WTC11 (cell line): Measurements from ENCODE around the gene KRT7. TPM values are rescaled to one million over a fixed set of nuclear protein-coding genes. Genes with fewer than 3 reads are reported as not detected.

ENCODE experiments used
- ATAC-seq: fragments of 200-7000 bp; cut with Tn5 transposase; 2 replicates; pipeline ENCODE4 v1.10.0; 2021; ENCODE audit warnings: mild to moderate bottlenecking, moderate library complexity
- CTCF ChIA-PET: fragments of 300-600 bp; sonication (Branson Sonifier 250); formaldehyde crosslinking; loops from one replicate; lab custom pipeline; 2021; ENCODE audit warnings: antibody characterized with exemption; lab: Charles Lee
- POLR2A ChIA-PET: fragments of 350-600 bp; sonication (Branson Sonifier 250); formaldehyde crosslinking; loops from one replicate; lab custom pipeline; 2021; ENCODE audit warnings: antibody characterized with exemption; lab: Charles Lee
- DNase-seq: peaks from one replicate; pipeline ENCODE4 v3.0.0; 2021; ENCODE audit warnings: low spot score
- H3K27ac Mint-ChIP-seq: 2 replicates; pipeline ENCODE4 v1.8.0; 2021; ENCODE audit warnings: mixed read lengths
- H3K27me3 Mint-ChIP-seq: 2 replicates; pipeline ENCODE4 v1.8.0; 2021; ENCODE audit warnings: low read depth, mild to moderate bottlenecking, moderate library complexity, mixed read lengths
- H3K36me3 Mint-ChIP-seq: 2 replicates; pipeline ENCODE4 v1.8.0; 2021; ENCODE audit warnings: mixed read lengths
- H3K4me1 Mint-ChIP-seq: 2 replicates; pipeline ENCODE4 v1.8.0; 2022; ENCODE audit warnings: mixed read lengths
- H3K4me3 Mint-ChIP-seq: 2 replicates; pipeline ENCODE4 v1.8.0; 2021; ENCODE audit warnings: mild to moderate bottlenecking, moderate library complexity, mixed read lengths
- H3K9me3 Mint-ChIP-seq: 2 replicates; pipeline ENCODE4 v1.8.0; 2021; ENCODE audit warnings: mixed read lengths
- CBFB ChIP-seq: sonication (generic); formaldehyde crosslinking; IDR thresholded peaks from 2 replicates; pipeline ENCODE4 v1.8.1; 2022; ENCODE audit warnings: mild to moderate bottlenecking, low read depth, missing genetic modification reagents
- CREB1 ChIP-seq: sonication (generic); formaldehyde crosslinking; IDR thresholded peaks from 2 replicates; pipeline ENCODE4 v1.8.0; 2023; ENCODE audit warnings: mild to moderate bottlenecking, missing genetic modification reagents
- HMGA2 ChIP-seq: fragments of 250-450 bp; sonication (Bioruptor Pico); IDR thresholded peaks from 2 replicates; pipeline ENCODE4 v1.4.0; 2021; ENCODE audit warnings: mild to moderate bottlenecking, moderate library complexity
- MXD4 ChIP-seq: fragments of 250-450 bp; sonication (Bioruptor Pico); IDR thresholded peaks from 2 replicates; pipeline ENCODE4 v1.8.0; 2021; ENCODE audit warnings: mild to moderate bottlenecking, moderate library complexity, borderline replicate concordance
- MYBL2 ChIP-seq: sonication (generic); formaldehyde crosslinking; IDR thresholded peaks from 2 replicates; pipeline ENCODE4 v1.8.1; 2023; ENCODE audit warnings: mild to moderate bottlenecking, moderate library complexity, missing genetic modification reagents
- NR2C2 ChIP-seq: sonication (generic); formaldehyde crosslinking; IDR thresholded peaks from 2 replicates; pipeline ENCODE4 v1.8.0; 2022; ENCODE audit warnings: mild to moderate bottlenecking, missing genetic modification reagents
- SMAD4 ChIP-seq: sonication (generic); formaldehyde crosslinking; IDR thresholded peaks from 2 replicates; pipeline ENCODE4 v1.8.0; 2022; ENCODE audit warnings: mild to moderate bottlenecking, missing genetic modification reagents
- TEAD1 ChIP-seq: sonication (generic); formaldehyde crosslinking; IDR thresholded peaks from 2 replicates; pipeline ENCODE4 v1.8.0; 2022; ENCODE audit warnings: mild to moderate bottlenecking, missing genetic modification reagents
- TEAD4 ChIP-seq: sonication (generic); formaldehyde crosslinking; IDR thresholded peaks from 2 replicates; pipeline ENCODE4 v1.8.0; 2022; ENCODE audit warnings: mild to moderate bottlenecking, missing genetic modification reagents
- ZNF317 ChIP-seq: sonication (generic); formaldehyde crosslinking; IDR thresholded peaks from 2 replicates; pipeline ENCODE4 v1.8.1; 2023; ENCODE audit warnings: low read depth, mild to moderate bottlenecking, moderate library complexity, missing genetic modification reagents, borderline replicate concordance
- total RNA-seq: library from RNA; stranded (reverse); gene quantifications from 3 replicates; pipeline ENCODE4 v1.2.3, GENCODE V29; 2021
- TF ChIP-seq, protein P1 (sequence below): sonication (generic); formaldehyde crosslinking; IDR thresholded peaks from 2 replicates; pipeline ENCODE4 v1.8.0; 2023; ENCODE audit warnings: mild to moderate bottlenecking, missing genetic modification reagents
- TF ChIP-seq, protein P2 (sequence below): fragments of 200-600 bp; IDR thresholded peaks from 2 replicates; pipeline ENCODE4 v1.8.0; 2022; ENCODE audit warnings: antibody characterized with exemption
- TF ChIP-seq, protein P3 (sequence below): sonication (generic); formaldehyde crosslinking; IDR thresholded peaks from 2 replicates; pipeline ENCODE4 v1.8.0; 2022; ENCODE audit warnings: mild to moderate bottlenecking, missing genetic modification reagents
- TF ChIP-seq, protein P4 (sequence below): sonication (generic); formaldehyde crosslinking; IDR thresholded peaks from 2 replicates; pipeline ENCODE4 v1.8.0; 2023; ENCODE audit warnings: missing genetic modification reagents
- TF ChIP-seq, protein P5 (sequence below): sonication (generic); formaldehyde crosslinking; IDR thresholded peaks from 2 replicates; pipeline ENCODE4 v1.8.1; 2022; ENCODE audit warnings: low read depth, mild to moderate bottlenecking, moderate library complexity, missing genetic modification reagents, borderline replicate concordance
- TF ChIP-seq, protein P6 (sequence below): sonication (generic); formaldehyde crosslinking; IDR thresholded peaks from 2 replicates; pipeline ENCODE4 v1.8.0; 2022; ENCODE audit warnings: mild to moderate bottlenecking, missing genetic modification reagents
- TF ChIP-seq, protein P7 (sequence below): sonication (generic); formaldehyde crosslinking; IDR thresholded peaks from 2 replicates; pipeline ENCODE4 v1.8.0; 2022; ENCODE audit warnings: mild to moderate bottlenecking, missing genetic modification reagents
- TF ChIP-seq, protein P8 (sequence below): sonication (generic); formaldehyde crosslinking; IDR thresholded peaks from 2 replicates; pipeline ENCODE4 v1.8.1; 2023; ENCODE audit warnings: mild to moderate bottlenecking, missing genetic modification reagents, moderate library complexity

The KRT7 gene
- total RNA-seq, 1 experiment from 2014 or later: 10.6 TPM

DNA sequence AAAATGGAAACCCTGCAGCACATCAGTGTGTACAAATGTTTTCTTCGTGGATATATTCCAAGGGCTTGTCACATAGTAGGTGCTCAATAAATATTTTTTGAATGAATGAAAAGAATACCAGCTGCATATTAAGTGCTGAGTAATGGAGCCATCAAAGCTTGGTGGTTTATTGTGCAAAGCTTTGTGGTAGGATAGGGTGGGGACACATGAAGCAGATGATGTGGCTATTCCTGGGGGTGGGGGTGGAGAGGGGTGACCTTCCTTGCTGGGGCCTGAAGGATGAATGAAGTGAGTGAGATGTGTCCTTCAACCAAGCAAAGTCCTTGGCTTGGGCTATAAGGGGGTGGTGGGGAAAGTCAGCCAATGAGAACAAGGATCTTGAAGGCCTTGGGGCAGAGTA, 62.6 kb downstream of the KRT7 start (continued):
- TF ChIP-seq, protein P1, sequence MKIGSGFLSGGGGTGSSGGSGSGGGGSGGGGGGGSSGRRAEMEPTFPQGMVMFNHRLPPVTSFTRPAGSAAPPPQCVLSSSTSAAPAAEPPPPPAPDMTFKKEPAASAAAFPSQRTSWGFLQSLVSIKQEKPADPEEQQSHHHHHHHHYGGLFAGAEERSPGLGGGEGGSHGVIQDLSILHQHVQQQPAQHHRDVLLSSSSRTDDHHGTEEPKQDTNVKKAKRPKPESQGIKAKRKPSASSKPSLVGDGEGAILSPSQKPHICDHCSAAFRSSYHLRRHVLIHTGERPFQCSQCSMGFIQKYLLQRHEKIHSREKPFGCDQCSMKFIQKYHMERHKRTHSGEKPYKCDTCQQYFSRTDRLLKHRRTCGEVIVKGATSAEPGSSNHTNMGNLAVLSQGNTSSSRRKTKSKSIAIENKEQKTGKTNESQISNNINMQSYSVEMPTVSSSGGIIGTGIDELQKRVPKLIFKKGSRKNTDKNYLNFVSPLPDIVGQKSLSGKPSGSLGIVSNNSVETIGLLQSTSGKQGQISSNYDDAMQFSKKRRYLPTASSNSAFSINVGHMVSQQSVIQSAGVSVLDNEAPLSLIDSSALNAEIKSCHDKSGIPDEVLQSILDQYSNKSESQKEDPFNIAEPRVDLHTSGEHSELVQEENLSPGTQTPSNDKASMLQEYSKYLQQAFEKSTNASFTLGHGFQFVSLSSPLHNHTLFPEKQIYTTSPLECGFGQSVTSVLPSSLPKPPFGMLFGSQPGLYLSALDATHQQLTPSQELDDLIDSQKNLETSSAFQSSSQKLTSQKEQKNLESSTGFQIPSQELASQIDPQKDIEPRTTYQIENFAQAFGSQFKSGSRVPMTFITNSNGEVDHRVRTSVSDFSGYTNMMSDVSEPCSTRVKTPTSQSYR (CRISPR knock-in tag): no peak
- TF ChIP-seq, protein P2, sequence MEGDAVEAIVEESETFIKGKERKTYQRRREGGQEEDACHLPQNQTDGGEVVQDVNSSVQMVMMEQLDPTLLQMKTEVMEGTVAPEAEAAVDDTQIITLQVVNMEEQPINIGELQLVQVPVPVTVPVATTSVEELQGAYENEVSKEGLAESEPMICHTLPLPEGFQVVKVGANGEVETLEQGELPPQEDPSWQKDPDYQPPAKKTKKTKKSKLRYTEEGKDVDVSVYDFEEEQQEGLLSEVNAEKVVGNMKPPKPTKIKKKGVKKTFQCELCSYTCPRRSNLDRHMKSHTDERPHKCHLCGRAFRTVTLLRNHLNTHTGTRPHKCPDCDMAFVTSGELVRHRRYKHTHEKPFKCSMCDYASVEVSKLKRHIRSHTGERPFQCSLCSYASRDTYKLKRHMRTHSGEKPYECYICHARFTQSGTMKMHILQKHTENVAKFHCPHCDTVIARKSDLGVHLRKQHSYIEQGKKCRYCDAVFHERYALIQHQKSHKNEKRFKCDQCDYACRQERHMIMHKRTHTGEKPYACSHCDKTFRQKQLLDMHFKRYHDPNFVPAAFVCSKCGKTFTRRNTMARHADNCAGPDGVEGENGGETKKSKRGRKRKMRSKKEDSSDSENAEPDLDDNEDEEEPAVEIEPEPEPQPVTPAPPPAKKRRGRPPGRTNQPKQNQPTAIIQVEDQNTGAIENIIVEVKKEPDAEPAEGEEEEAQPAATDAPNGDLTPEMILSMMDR: no peak
- TF ChIP-seq SMAD4 (CRISPR knock-in tag) (no peak), ZNF317 (no peak)
- TF ChIP-seq, protein P3, sequence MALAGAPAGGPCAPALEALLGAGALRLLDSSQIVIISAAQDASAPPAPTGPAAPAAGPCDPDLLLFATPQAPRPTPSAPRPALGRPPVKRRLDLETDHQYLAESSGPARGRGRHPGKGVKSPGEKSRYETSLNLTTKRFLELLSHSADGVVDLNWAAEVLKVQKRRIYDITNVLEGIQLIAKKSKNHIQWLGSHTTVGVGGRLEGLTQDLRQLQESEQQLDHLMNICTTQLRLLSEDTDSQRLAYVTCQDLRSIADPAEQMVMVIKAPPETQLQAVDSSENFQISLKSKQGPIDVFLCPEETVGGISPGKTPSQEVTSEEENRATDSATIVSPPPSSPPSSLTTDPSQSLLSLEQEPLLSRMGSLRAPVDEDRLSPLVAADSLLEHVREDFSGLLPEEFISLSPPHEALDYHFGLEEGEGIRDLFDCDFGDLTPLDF (CRISPR knock-in tag): no peak
- TF ChIP-seq, protein P4, sequence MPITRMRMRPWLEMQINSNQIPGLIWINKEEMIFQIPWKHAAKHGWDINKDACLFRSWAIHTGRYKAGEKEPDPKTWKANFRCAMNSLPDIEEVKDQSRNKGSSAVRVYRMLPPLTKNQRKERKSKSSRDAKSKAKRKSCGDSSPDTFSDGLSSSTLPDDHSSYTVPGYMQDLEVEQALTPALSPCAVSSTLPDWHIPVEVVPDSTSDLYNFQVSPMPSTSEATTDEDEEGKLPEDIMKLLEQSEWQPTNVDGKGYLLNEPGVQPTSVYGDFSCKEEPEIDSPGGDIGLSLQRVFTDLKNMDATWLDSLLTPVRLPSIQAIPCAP (CRISPR knock-in tag): no peak

DNA sequence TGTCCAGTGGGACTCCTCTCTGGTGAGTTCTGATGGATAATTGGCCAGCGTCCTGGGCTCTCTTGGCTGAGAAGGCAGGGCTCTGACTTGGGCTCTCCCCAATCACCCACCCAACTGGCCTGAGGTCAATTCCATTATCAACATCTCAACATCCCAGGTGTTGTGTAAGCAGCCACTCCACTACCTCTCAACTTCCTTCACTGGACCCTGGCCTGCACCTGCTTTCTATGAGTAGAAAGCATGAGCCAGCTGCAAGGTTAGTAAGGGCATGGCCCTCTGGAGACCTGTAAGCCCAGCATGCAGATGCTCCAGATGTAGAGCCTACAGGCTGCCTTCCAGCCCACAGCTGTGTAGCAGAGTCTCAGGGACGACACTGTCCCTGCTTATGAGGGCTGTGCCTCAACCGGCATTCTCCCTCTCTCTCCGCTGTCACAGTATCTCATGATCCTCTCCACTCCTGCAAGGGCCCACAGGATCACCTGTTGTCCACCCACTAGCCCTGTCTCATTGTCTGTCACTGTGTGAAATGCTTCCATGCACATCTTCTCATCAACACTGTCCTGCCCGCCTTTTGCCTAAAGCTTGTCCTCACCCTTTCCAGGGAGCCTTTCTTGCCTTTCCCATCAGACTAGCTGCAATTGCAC, 63.7 kb downstream of the KRT7 start:
- TF ChIP-seq TEAD1 (CRISPR knock-in tag) (no peak), CBFB (no peak), CREB1 (CRISPR knock-in tag) (no peak), TEAD4 (CRISPR knock-in tag) (no peak), NR2C2 (CRISPR knock-in tag) (no peak), MYBL2 (CRISPR knock-in tag) (no peak), MXD4 (CRISPR knock-in tag) (no peak), HMGA2 (no peak)
- TF ChIP-seq, protein P4 (CRISPR knock-in tag): no peak
- TF ChIP-seq, protein P5, sequence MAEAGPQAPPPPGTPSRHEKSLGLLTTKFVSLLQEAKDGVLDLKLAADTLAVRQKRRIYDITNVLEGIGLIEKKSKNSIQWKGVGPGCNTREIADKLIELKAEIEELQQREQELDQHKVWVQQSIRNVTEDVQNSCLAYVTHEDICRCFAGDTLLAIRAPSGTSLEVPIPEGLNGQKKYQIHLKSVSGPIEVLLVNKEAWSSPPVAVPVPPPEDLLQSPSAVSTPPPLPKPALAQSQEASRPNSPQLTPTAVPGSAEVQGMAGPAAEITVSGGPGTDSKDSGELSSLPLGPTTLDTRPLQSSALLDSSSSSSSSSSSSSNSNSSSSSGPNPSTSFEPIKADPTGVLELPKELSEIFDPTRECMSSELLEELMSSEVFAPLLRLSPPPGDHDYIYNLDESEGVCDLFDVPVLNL (CRISPR knock-in tag): no peak
- TF ChIP-seq, protein P6, sequence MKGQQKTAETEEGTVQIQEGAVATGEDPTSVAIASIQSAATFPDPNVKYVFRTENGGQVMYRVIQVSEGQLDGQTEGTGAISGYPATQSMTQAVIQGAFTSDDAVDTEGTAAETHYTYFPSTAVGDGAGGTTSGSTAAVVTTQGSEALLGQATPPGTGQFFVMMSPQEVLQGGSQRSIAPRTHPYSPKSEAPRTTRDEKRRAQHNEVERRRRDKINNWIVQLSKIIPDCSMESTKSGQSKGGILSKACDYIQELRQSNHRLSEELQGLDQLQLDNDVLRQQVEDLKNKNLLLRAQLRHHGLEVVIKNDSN: no peak
- TF ChIP-seq, protein P7, sequence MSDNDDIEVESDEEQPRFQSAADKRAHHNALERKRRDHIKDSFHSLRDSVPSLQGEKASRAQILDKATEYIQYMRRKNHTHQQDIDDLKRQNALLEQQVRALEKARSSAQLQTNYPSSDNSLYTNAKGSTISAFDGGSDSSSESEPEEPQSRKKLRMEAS (CRISPR knock-in tag): no peak
- TF ChIP-seq, protein P8, sequence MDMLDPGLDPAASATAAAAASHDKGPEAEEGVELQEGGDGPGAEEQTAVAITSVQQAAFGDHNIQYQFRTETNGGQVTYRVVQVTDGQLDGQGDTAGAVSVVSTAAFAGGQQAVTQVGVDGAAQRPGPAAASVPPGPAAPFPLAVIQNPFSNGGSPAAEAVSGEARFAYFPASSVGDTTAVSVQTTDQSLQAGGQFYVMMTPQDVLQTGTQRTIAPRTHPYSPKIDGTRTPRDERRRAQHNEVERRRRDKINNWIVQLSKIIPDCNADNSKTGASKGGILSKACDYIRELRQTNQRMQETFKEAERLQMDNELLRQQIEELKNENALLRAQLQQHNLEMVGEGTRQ (CRISPR knock-in tag): no peak
- DNase-seq (no peak), ATAC-seq (no peak)
- ChIA-PET POLR2A (no interaction called here), CTCF (interaction anchor here (1.2 to 1.9 kb wide), 2 partner anchors 18 to 153 kb away, joined by 3 to 11 read pairs; no protein-coding TSS in a partner anchor)
- H3K4me1 Mint-ChIP-seq: no peaks in the 10 kb centered on the region
- H3K27ac Mint-ChIP-seq: no peak overlapping the region
- H3K9me3 Mint-ChIP-seq: no peaks in the 10 kb centered on the region
- H3K4me3 Mint-ChIP-seq: no peak overlapping the region
- H3K27me3 Mint-ChIP-seq: peaks cover 3% of the 10 kb centered on the region
- no peaks in the 10 kb centered on the region for H3K36me3 Mint-ChIP-seq
